Activated CD8-positive, alpha-beta memory T cell treated with anti-CD3 and anti-CD28 coated beads for 24 hours (primary cell): ENCODE results near the gene PMM1.
"Not testable (repeated sequence)": the region's sequence is repeated elsewhere in the genome, so short reads cannot be mapped to it uniquely, and the experiment has no call there.

Experiments used
- DNase-seq: peaks from one replicate; pipeline ENCODE4 v3.0.0-alpha.2; 2020

Gene PMM1

GRCh38 chr22:41562461-41562860, 27.2 kb downstream of the PMM1 start:
- no peak for DNase-seq

- no peak for DNase-seq
Measured at GRCh38 chr22:41561788-41562187, 27.9 kb downstream of the PMM1 start.

GRCh38 chr22:41561335-41561734, 28.3 kb downstream of the PMM1 start:
- DNase-seq: no peak

DNA sequence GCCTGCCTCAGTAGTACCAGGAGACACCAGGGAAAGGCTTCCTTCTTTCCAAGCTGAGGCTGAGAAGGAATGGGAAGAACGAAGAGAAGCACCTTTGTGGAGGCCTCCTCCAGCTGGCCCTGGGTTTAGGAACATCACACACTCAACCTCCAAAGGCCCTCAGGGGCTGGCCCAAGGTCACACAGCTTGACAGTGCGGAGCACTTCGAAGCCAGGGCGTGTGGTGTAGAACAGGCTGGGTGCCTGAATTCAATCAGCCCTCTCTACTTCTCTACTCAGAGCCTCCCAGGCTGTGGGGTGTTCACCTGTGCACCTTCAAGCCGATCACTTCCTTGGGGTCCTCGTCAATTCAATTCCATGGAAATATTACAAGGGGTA, 29.6 kb downstream of the PMM1 start:
- no peak for DNase-seq

GRCh38 chr22:41558241-41558630, 31.4 kb downstream of the PMM1 start:
- not testable (repeated sequence) for DNase-seq

- no peak for DNase-seq
Measured at GRCh38 chr22:41557401-41558240, 32.0 kb downstream of the PMM1 start.

DNA sequence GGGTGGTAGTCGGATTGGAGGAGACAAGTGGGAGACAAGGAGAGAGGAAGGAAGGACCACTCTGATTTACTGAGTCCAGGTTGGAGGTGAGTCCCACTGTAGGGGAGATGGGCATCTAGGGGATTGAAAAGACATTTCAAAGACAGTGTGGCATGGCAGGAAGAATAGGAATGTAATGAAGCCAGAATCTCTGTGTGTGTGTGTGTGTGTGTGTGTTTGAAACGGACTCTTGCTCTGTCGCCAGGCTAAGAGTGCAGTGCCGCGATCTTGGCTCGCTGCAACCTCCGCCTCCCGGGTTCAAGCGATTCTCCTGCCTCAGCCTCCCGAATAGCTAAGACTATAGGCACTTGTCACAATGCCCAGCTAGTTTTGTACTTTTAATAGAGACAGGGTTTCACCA, 33.1 kb downstream of the PMM1 start:
- no peak for DNase-seq

DNA sequence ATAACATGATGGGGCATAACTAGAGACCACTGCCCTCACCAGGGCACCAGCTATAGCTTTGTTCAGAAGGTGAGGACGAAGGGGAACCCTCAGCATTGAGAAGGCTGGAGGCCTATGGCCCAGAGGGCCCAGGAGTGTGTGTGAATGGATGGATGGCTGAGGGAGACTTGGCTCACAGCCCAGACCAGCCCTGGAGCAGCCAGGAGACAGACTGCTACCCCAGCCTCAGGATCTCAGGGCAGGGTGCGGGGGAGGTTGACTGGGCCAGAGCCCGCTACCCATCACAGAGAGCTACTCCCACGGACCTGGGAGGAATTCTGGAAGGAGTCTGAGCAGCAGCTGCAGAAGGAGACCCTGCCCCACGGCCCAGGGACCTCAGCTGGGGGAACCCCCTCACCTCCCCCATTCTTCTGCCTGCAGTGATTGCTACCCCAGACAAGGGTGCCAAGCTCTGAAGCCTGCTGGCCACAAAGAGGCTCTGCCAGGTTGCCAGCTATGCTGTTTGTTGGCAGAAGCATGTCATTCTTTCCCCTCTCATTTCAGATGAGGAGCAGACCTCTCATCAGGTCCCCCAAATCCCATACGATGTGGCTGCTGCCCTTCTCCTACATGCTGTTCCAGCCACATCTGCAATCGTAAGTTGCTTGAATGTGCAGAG, 34.2 kb downstream of the PMM1 start:
- DNase-seq: no peak

GRCh38 chr22:41551877-41552582, 37.6 kb downstream of the PMM1 start:
- no peak for DNase-seq

DNA sequence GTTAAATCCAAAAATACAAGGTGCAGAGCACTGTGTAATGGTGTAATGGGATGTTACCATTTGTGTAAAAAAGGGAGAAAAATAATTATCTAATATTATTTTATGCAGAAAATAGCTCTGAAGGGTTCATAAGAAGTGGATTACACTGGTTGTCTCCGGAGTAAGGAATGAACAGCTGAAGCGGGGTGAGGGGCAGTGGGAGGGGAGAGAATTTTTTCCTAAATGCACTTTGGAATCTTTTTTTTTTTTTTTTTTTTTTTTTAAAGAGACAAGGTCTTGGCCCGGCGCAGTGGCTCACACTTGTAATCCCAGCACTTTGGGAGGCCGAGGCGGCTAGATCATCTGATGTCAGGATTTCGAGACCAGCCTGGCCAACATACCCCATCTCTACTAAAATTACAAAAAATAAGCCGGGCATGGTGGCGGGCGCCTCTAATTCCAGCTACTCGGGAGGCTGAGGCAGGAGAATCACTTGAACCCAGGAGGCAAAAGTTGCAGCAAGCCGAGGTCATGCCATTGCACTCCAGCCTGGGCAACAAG, 38.6 kb downstream of the PMM1 start:
- DNase-seq: no peak

DNA sequence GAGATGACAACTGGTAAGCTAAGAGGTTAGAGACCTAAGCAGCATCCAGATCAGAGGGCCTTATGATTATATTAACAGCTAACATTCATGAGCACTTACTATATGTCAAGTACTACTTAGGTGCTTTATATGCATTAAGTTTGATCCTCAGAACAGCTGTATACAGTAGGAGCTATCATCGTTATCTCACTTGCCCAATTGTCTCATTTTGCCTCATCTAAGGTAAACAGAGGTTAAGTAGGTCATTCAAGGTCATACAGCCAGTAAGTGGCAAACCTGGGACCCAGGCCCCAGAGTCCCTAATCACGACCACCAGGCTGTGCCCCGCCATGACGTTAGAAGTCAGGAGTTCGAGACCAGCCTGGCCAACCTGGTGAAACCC, 40.8 kb downstream of the PMM1 start:
- no peak for DNase-seq

- DNase-seq: no peak
Measured at GRCh38 chr22:41544671-41545476, 44.8 kb downstream of the PMM1 start.

GRCh38 chr22:41543854-41544670, 45.6 kb downstream of the PMM1 start, which contains the start of gene POLR3H:
TSS of gene POLR3H (minus strand) at chr22:41544470. CDS start at chr22:41544101, 369 bp downstream.
- DNase-seq: peak; percentile 97

- no peak for DNase-seq
Measured at GRCh38 chr22:41542224-41542623, 47.4 kb downstream of the PMM1 start.

DNA sequence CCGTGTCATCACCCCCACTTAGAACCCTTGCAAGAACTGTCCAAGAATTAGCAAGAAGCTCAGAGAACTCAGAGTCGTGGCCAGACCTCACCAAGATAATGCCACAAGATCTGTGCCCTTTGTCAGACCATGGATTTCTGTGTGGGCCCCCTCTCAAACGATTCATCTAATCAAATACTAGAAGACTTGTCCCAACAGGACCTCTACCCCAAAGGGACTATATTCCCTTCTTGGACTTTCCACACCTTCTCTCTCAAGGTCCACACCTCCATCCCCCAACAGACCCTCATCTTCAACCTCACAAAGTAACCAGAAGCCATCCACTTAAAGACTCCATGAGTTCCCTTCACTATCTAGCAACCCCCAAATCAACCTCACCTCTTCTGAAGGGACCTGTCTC, 48.2 kb downstream of the PMM1 start:
- no peak for DNase-seq

DNA sequence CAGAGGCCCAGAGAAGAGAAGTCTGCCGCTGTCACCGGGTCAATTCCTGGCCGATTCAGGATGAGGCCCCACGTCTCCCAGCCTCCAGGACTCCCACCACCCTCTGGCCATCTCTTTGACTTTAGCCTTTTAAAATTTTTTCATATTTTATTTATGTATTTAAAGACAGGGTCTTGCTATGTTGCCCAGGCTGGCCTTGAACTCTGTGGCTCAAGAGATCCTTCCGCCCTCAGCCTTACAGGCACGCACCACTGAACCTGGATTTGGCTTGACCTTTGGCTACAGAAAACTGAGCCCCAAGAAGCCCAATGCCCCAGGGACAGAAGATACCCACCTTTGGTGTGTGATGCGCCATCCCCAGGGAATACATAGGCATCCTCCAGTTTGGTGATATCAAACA, 49.3 kb downstream of the PMM1 start:
- DNase-seq: no peak

GRCh38 chr22:41540006-41540315, 49.7 kb downstream of the PMM1 start:
- no peak for DNase-seq

DNA sequence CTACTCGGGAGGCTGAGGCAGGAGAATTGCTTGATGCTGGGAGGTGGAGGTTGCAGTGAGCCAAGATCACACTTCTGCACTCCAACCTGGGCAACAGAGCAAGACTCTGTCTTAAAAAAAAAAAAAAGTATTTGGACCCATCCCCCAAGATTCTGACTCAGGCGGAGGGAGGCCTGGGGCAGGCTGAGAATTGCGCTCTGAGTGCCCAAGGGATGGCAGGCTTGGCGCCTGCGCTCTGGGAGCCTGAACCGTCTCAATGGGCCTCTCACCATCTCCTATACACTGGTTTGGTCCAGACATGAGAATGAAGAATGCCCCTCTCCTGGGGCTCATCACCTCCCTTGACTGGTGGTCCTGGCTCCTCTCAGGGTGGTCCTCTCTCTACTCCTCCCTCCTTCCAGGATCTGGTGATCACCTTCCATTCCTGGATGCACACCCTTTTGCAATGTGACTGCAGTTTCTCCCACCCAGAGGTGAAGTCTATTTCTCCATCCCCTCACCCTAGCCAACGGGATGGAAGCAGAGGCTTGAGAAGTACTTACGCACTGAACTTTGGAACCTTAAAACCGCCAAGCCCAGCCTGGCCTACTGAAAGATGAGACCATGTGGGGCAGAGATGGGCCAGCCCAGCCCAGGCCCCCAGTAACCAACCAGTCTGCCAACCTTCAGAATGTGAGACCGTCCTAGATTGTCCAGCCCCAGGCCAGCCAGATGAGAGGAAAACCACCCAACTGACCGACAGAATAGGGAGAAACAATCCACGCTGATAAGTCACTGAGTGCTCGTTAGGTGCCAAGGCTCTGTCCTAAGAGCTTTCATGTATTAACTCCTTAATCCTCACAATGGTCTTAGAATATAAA, 50.3 kb downstream of the PMM1 start:
- DNase-seq: no peak

DNA sequence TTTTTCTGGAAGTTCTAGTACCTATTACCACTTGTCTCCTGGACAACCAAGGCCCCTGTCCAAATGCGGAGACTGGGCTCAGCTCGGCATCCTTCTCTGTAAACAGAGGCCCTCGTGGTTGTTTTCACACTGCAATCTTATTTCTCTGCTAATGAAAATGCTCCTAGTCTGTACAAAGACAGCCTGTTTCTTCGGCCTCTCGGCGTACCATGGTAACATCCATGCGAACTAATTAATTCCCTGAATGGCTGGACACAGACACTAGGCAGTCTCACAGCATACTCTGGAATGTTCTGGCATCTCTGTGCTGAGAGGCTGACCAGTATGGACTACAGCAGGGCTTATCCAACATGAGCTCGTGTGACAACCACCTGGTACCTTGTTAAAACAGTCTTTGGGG, 51.1 kb downstream of the PMM1 start:
- DNase-seq: no peak

- DNase-seq: no peak
Measured at GRCh38 chr22:41537203-41537602, 52.4 kb downstream of the PMM1 start.

GRCh38 chr22:41535244-41535643, 54.4 kb downstream of the PMM1 start:
- no peak for DNase-seq
